Liver (tissue), 9 donors: ENCODE data around the gene DACH1. TPM values are rescaled to one million over a fixed set of nuclear protein-coding genes. Genes with fewer than 3 reads are reported as not detected.

Source experiments
- DNase-seq: peaks from one replicate; pipeline ENCODE4 v3.0.0-alpha.2; 2017; ENCODE audit warnings: low spot score
- H3K27ac ChIP-seq, 2 donors: one replicate each; pipeline ENCODE4 v1.7.0; 2013; ENCODE audit warnings: inconsistent platforms in 2 of 2, low read length in 2 of 2, control low read depth in 1 of 2, low read depth in 1 of 2, mild to moderate bottlenecking in 1 of 2
- H3K27me3 ChIP-seq, 4 donors: one replicate each; pipeline versions ENCODE4 v1.6.1 to v1.7.0; 2013; ENCODE audit warnings: low read length in 3 of 4, inconsistent platforms in 1 of 4, mild to moderate bottlenecking in 1 of 4, moderate library complexity in 1 of 4; ENCODE audit not compliant: control insufficient read depth in 4 of 4, insufficient read depth in 4 of 4
- H3K36me3 ChIP-seq, 4 donors: one replicate each; pipeline versions ENCODE4 v1.6.1 to v1.7.0; 2013; ENCODE audit warnings: low read length in 3 of 4, mild to moderate bottlenecking in 3 of 4, low read depth in 1 of 4, moderate library complexity in 1 of 4; ENCODE audit not compliant: control insufficient read depth in 4 of 4, insufficient read depth in 3 of 4
- H3K4me1 ChIP-seq, 4 donors: one replicate each; pipeline versions ENCODE4 v1.6.1 to v1.7.0; 2013; ENCODE audit warnings: low read length in 3 of 4, mild to moderate bottlenecking in 3 of 4, moderate library complexity in 1 of 4; ENCODE audit not compliant: control insufficient read depth in 4 of 4, insufficient read depth in 4 of 4
- H3K4me3 ChIP-seq, 3 donors: one replicate each; pipeline versions ENCODE4 v1.6.1 to v1.7.0; 2013; ENCODE audit warnings: low read length in 3 of 3, control low read depth in 1 of 3, low read depth in 1 of 3, mild to moderate bottlenecking in 1 of 3
- H3K9ac ChIP-seq, 2 donors: one replicate each; pipeline ENCODE4 v1.7.0; 2013; ENCODE audit warnings: low read length in 2 of 2, mild to moderate bottlenecking in 2 of 2, moderate library complexity in 2 of 2, control low read depth in 1 of 2, low read depth in 1 of 2
- H3K9me3 ChIP-seq, 4 donors: one replicate each; pipeline versions ENCODE4 v1.6.1 to v1.7.0; 2013; ENCODE audit warnings: low read length in 3 of 4; ENCODE audit not compliant: control insufficient read depth in 4 of 4
- ATF3 ChIP-seq: IDR thresholded peaks from 2 replicates; pipeline ENCODE4 v1.6.1; 2016; ENCODE audit warnings: antibody characterized with exemption
- EGR1 ChIP-seq, 2 donors: IDR thresholded peaks; 2 replicates each; pipeline ENCODE4 v1.6.1; 2016 to 2018; ENCODE audit warnings: antibody characterized with exemption in 2 of 2, low read depth in 2 of 2
- FOXA1 ChIP-seq: IDR thresholded peaks from 2 replicates; pipeline ENCODE4 v1.6.1; 2016; ENCODE audit warnings: antibody characterized with exemption
- FOXA2 ChIP-seq: IDR thresholded peaks from 2 replicates; pipeline ENCODE4 v1.6.1; 2016; ENCODE audit warnings: antibody characterized with exemption
- GABPA ChIP-seq, 2 donors: IDR thresholded peaks in 1 of 2; conservative IDR thresholded peaks in 1 of 2; 2 replicates each; pipeline ENCODE4 v1.6.1; 2016; ENCODE audit warnings: antibody characterized with exemption in 2 of 2, mild to moderate bottlenecking in 1 of 2, moderate library complexity in 1 of 2
- HNF4A ChIP-seq, 2 donors: conservative IDR thresholded peaks; 2 replicates each; pipeline ENCODE4 v1.6.1; 2016; ENCODE audit warnings: antibody characterized with exemption in 2 of 2, mild to moderate bottlenecking in 2 of 2
- HNF4G ChIP-seq: IDR thresholded peaks from 2 replicates; pipeline ENCODE4 v1.6.1; 2016; ENCODE audit warnings: antibody characterized with exemption
- JUND ChIP-seq, 2 donors: IDR thresholded peaks; 2 replicates each; pipeline ENCODE4 v1.6.1; 2016; ENCODE audit warnings: antibody characterized with exemption in 2 of 2
- MAX ChIP-seq: IDR thresholded peaks from 2 replicates; pipeline ENCODE4 v1.6.1; 2016; ENCODE audit warnings: antibody characterized with exemption
- NR2F2 ChIP-seq: IDR thresholded peaks from 2 replicates; pipeline ENCODE4 v1.6.1; 2016; ENCODE audit warnings: antibody characterized with exemption
- RAD21 ChIP-seq, 2 donors: IDR thresholded peaks; 2 replicates each; pipeline ENCODE4 v1.6.1; 2016; ENCODE audit warnings: antibody characterized with exemption in 2 of 2, mild to moderate bottlenecking in 2 of 2
- RXRA ChIP-seq, 2 donors: IDR thresholded peaks; 2 replicates each; pipeline ENCODE4 v1.6.1; 2017 to 2018; ENCODE audit warnings: antibody characterized with exemption in 2 of 2, mild to moderate bottlenecking in 1 of 2
- SP1 ChIP-seq: IDR thresholded peaks from 2 replicates; pipeline ENCODE4 v1.6.1; 2018; ENCODE audit warnings: antibody characterized with exemption, mild to moderate bottlenecking
- TAF1 ChIP-seq: conservative IDR thresholded peaks from 2 replicates; pipeline ENCODE4 v1.6.1; 2016; ENCODE audit warnings: antibody characterized with exemption, mild to moderate bottlenecking
- YY1 ChIP-seq: IDR thresholded peaks from 2 replicates; pipeline ENCODE4 v1.6.1; 2016; ENCODE audit warnings: antibody characterized with exemption, mild to moderate bottlenecking
- ZBTB33 ChIP-seq: IDR thresholded peaks from 2 replicates; pipeline ENCODE4 v1.6.1; 2016; ENCODE audit warnings: antibody characterized with exemption
- WGBS: extraction: QIAGEN DNeasy Blood & Tissue Kit; methylation state at CpG from one replicate; pipeline ENCODE4 v1.1.7; 2013; 5-methylcytosine and 5-hydroxymethylcytosine counted together
- polyA plus RNA-seq, 2 donors: library from polyadenylated mRNA; stranded (reverse) in 1 of 2; unstranded in 1 of 2; fragments of 200-250 nt in 1 of 2; fragments of >200 nt in 1 of 2; fragmentation: Nextera tagmentation in 1 of 2; extraction: Ambion mirVana in 1 of 2; gene quantifications; one replicate each; pipeline versions ENCODE4 v1.2.1 to v1.2.3, GENCODE V29; 2013 to 2015
- total RNA-seq, 2 donors: library from RNA; depleted of rRNA; stranded (reverse); fragments of >200 nt; gene quantifications; one replicate each; pipeline ENCODE4 v1.2.3, GENCODE V29; 2014
- TF ChIP-seq, protein P1 (sequence below): fragments of 150-350 bp; IDR thresholded peaks from 2 replicates; pipeline ENCODE4 v1.5.1; 2017; ENCODE audit warnings: improper control_type of control experiment, low read depth, low read length; ENCODE audit not compliant: missing input control
- TF ChIP-seq, protein P2 (sequence below): IDR thresholded peaks from 2 replicates; pipeline ENCODE4 v1.6.1; 2016; ENCODE audit warnings: antibody characterized with exemption, mild to moderate bottlenecking
- donor health status: healthy.
- donor health status: healthy.
- donor health status: healthy.
- donor health status: healthy.
- donor health status: healthy.

Gene DACH1
- total and polyA plus RNA-seq, 4 donors, result 0.28 to 1.9 (median 0.77) TPM

GRCh38 chr13:71609271-71609670, 257.7 kb downstream of the DACH1 start (continued):
- no peak for TF ChIP-seq SP1
- no peak for TF ChIP-seq EGR1 (IDR thresholded peaks at IDR 0.05; ENCODE audit: low read depth in 2 of 2)

DNA sequence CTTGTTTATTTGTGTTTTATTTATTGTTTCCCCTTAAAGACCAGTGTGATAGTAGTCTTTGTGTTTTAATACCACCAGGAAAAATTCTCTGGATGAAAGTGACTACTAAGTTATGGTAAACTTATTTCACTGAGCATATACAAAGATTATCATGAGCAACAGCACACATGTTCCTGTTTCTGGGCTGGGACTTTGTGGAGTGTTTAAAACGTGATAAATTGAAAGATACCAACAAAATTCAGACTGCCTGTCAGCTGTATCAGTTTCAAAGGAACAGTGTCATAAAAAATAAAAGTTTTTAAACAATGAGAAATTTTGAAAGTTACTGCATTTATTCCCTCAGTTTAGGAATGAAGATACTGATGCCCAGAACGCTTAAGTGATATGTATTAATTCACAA, 259.4 kb downstream of the DACH1 start:
- Histone ChIP-seq H3K27ac (no peak overlapping the region), H3K4me1 (no peaks in the 10 kb centered on the region), H3K9ac (no peak overlapping the region), H3K36me3 (no peaks in the 10 kb centered on the region), H3K4me3 (no peak overlapping the region), H3K27me3 (peaks cover 0 to 4% (median 0%) of the 10 kb centered on the region in 4 donors), H3K9me3 (no peaks in the 10 kb centered on the region)
- no peak for DNase-seq
- TF ChIP-seq TAF1, result no peak
- no peak for TF ChIP-seq HNF4A (conservative IDR thresholded peaks at IDR 0.05)
- TF ChIP-seq, protein P1, sequence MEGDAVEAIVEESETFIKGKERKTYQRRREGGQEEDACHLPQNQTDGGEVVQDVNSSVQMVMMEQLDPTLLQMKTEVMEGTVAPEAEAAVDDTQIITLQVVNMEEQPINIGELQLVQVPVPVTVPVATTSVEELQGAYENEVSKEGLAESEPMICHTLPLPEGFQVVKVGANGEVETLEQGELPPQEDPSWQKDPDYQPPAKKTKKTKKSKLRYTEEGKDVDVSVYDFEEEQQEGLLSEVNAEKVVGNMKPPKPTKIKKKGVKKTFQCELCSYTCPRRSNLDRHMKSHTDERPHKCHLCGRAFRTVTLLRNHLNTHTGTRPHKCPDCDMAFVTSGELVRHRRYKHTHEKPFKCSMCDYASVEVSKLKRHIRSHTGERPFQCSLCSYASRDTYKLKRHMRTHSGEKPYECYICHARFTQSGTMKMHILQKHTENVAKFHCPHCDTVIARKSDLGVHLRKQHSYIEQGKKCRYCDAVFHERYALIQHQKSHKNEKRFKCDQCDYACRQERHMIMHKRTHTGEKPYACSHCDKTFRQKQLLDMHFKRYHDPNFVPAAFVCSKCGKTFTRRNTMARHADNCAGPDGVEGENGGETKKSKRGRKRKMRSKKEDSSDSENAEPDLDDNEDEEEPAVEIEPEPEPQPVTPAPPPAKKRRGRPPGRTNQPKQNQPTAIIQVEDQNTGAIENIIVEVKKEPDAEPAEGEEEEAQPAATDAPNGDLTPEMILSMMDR, result no peak
- TF ChIP-seq SP1, result no peak
- no peak for TF ChIP-seq YY1
- TF ChIP-seq MAX, result no peak
- no peak for TF ChIP-seq GABPA (IDR thresholded peaks at IDR 0.05 in 1 of 2, conservative IDR thresholded peaks at IDR 0.05 in 1 of 2)
- TF ChIP-seq FOXA1, result no peak
- TF ChIP-seq HNF4G, result no peak
- no peak for TF ChIP-seq RXRA (IDR thresholded peaks at IDR 0.05)
- TF ChIP-seq FOXA2, result no peak
- no peak for TF ChIP-seq ZBTB33
- no peak for TF ChIP-seq NR2F2
- TF ChIP-seq JUND (IDR thresholded peaks at IDR 0.05), result no peak
- TF ChIP-seq RAD21 (IDR thresholded peaks at IDR 0.05), result no peak
- no peak for TF ChIP-seq ATF3
- 35% methylated on average over 2 of the region's 2 CpGs for WGBS

GRCh38 chr13:71606818-71607217, 260.2 kb downstream of the DACH1 start:
- Histone ChIP-seq H3K27me3 (peaks cover 0 to 7% (median 0%) of the 10 kb centered on the region in 4 donors), H3K9ac (no peak overlapping the region), H3K27ac (no peak overlapping the region), H3K4me1 (no peaks in the 10 kb centered on the region), H3K36me3 (no peaks in the 10 kb centered on the region), H3K9me3 (no peaks in the 10 kb centered on the region), H3K4me3 (no peak overlapping the region)
- no peak for DNase-seq
- TF ChIP-seq SP1 (no peak), TAF1 (no peak), MAX (no peak), JUND (IDR thresholded peaks at IDR 0.05) (no peak), FOXA2 (no peak)
- TF ChIP-seq, protein P2, sequence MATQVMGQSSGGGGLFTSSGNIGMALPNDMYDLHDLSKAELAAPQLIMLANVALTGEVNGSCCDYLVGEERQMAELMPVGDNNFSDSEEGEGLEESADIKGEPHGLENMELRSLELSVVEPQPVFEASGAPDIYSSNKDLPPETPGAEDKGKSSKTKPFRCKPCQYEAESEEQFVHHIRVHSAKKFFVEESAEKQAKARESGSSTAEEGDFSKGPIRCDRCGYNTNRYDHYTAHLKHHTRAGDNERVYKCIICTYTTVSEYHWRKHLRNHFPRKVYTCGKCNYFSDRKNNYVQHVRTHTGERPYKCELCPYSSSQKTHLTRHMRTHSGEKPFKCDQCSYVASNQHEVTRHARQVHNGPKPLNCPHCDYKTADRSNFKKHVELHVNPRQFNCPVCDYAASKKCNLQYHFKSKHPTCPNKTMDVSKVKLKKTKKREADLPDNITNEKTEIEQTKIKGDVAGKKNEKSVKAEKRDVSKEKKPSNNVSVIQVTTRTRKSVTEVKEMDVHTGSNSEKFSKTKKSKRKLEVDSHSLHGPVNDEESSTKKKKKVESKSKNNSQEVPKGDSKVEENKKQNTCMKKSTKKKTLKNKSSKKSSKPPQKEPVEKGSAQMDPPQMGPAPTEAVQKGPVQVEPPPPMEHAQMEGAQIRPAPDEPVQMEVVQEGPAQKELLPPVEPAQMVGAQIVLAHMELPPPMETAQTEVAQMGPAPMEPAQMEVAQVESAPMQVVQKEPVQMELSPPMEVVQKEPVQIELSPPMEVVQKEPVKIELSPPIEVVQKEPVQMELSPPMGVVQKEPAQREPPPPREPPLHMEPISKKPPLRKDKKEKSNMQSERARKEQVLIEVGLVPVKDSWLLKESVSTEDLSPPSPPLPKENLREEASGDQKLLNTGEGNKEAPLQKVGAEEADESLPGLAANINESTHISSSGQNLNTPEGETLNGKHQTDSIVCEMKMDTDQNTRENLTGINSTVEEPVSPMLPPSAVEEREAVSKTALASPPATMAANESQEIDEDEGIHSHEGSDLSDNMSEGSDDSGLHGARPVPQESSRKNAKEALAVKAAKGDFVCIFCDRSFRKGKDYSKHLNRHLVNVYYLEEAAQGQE, result no peak
